ENCODE data around the gene ABR.

DNA sequence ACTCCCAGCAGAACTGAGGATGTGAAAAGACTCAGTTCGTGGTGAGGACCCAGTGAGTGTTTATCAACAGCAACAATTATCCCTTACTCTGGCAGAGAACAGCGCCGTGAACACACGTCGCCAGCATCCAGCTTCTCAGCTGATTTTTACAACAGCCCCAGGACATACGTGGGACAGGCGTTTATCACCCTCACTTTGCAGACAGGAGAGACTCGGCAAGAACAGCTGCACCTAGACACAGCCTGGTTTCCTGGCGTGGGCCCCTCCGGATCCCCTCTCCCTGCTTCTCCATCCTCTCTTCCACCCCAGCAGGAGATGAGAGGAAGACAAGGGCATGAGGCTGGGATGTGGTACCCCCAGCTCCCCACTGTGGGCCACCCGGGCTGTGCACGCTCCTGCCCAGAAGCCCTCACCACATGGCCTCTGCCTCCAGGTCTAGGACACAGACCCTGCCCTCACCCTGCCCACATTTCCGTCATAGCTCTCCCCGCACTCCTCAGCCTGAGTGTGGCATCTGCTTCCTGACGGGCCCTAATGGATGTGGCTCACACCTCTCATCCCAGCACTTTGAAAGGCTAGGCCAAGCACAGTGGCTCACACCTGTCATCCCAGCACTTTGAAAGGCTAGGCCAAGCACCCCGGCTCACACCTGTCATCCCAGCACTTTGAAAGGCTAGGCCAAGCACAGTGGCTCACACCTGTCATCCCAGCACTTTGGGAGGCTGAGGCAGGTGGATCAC lies 17.5 kb downstream of the ABR start:
- TF ChIP-seq, protein P1, sequence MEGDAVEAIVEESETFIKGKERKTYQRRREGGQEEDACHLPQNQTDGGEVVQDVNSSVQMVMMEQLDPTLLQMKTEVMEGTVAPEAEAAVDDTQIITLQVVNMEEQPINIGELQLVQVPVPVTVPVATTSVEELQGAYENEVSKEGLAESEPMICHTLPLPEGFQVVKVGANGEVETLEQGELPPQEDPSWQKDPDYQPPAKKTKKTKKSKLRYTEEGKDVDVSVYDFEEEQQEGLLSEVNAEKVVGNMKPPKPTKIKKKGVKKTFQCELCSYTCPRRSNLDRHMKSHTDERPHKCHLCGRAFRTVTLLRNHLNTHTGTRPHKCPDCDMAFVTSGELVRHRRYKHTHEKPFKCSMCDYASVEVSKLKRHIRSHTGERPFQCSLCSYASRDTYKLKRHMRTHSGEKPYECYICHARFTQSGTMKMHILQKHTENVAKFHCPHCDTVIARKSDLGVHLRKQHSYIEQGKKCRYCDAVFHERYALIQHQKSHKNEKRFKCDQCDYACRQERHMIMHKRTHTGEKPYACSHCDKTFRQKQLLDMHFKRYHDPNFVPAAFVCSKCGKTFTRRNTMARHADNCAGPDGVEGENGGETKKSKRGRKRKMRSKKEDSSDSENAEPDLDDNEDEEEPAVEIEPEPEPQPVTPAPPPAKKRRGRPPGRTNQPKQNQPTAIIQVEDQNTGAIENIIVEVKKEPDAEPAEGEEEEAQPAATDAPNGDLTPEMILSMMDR (conservative IDR thresholded peaks at IDR 0.05; ENCODE audit: low read length) = no peak
- TF ChIP-seq EZH2phosphoT487 (IDR thresholded peaks at IDR 0.05; ENCODE audit: borderline replicate concordance) = no peak

Data from Loucy (cell line).